Muscle of arm (tissue), 12 donors: Measurements from ENCODE around the gene PRDM11. TPM values are rescaled to one million over a fixed set of nuclear protein-coding genes. Genes with fewer than 3 reads are reported as not detected.

ENCODE experiments used
- polyA plus RNA-seq, 12 donors: library from polyadenylated mRNA; unstranded; fragments of 120-200 nt; gene quantifications; one replicate each; pipeline ENCODE4 v1.2.1, GENCODE V29; 2013; ENCODE audit not compliant: insufficient read length in 12 of 12

The PRDM11 gene
- polyA plus RNA-seq, 12 donors, result 15.7 to 35.3 (median 22.1) TPM; not detected in 1

Other genes starting within 250 kb of the PRDM11 start
- 100 to 1,000 TPM in 1 of 12 donors, 10 to 100 TPM in 10, not detected in 1; 33.0 to 150 (median 42.2) TPM for gene TP53I11, start 195.8 kb upstream of the PRDM11 start, polyA plus RNA-seq
- 1 to 10 TPM in 1 of 12 donors, under 1 TPM in 10, not detected in 1; 0.24 to 4.6 (median 0.71) TPM for gene SYT13, start 139.7 kb downstream of the PRDM11 start, polyA plus RNA-seq